Natural killer cell (primary cell): ENCODE data around the gene GSN. TPM values are rescaled to one million over a fixed set of nuclear protein-coding genes. Genes with fewer than 3 reads are reported as not detected.

Experiments used
- ATAC-seq, 3 donors: fragments of 150-1000 bp in 2 of 3; fragments of 200-7000 bp in 1 of 3; cut with Tn5 transposase; 1 replicate in 1 of 3; 2 replicates in 2 of 3; pipeline ENCODE4 v1.10.0; 2021; ENCODE audit warnings: mild to moderate bottlenecking in 2 of 3, moderate library complexity in 2 of 3
- DNase-seq, 2 donors: peaks; one replicate each; pipeline versions ENCODE4 v3.0.0 to v3.0.0-alpha.2; 2013 to 2021; ENCODE audit warnings: mixed read lengths in 1 of 2
- H3K27ac ChIP-seq: one replicate; pipeline ENCODE4 v1.5.1; 2013; ENCODE audit warnings: mild to moderate bottlenecking, low read length
- H3K27me3 ChIP-seq: one replicate; pipeline ENCODE4 v1.6.1; 2013; ENCODE audit warnings: low read length; ENCODE audit not compliant: control insufficient read depth, insufficient read depth
- H3K36me3 ChIP-seq: one replicate; pipeline ENCODE4 v1.6.1; 2013; ENCODE audit warnings: low read length; ENCODE audit not compliant: control insufficient read depth, insufficient read depth
- H3K4me1 ChIP-seq: one replicate; pipeline ENCODE4 v1.6.1; 2013; ENCODE audit warnings: low read length; ENCODE audit not compliant: control insufficient read depth, insufficient read depth
- H3K4me3 ChIP-seq: one replicate; pipeline ENCODE4 v1.5.1; 2013; ENCODE audit warnings: low read length
- H3K9me3 ChIP-seq: one replicate; pipeline ENCODE4 v1.6.1; 2013; ENCODE audit warnings: low read length; ENCODE audit not compliant: control insufficient read depth, insufficient read depth
- H3K27ac Mint-ChIP-seq, 2 donors: one replicate each; pipeline ENCODE4 v1.8.0; 2022; ENCODE audit warnings: mild to moderate bottlenecking in 2 of 2, mixed read lengths in 2 of 2, moderate library complexity in 1 of 2
- H3K27me3 Mint-ChIP-seq, 2 donors: one replicate each; pipeline ENCODE4 v1.8.0; 2022; ENCODE audit warnings: low read depth in 2 of 2, mixed read lengths in 2 of 2
- H3K36me3 Mint-ChIP-seq: one replicate; pipeline ENCODE4 v1.8.0; 2022; ENCODE audit warnings: mixed read lengths
- H3K4me1 Mint-ChIP-seq, 2 donors: one replicate each; pipeline ENCODE4 v1.8.0; 2022; ENCODE audit warnings: mixed read lengths in 2 of 2
- H3K4me3 Mint-ChIP-seq: one replicate; pipeline ENCODE4 v1.8.0; 2022; ENCODE audit warnings: mild to moderate bottlenecking, moderate library complexity, mixed read lengths
- H3K9me3 Mint-ChIP-seq, 2 donors: one replicate each; pipeline ENCODE4 v1.8.0; 2022; ENCODE audit warnings: mixed read lengths in 2 of 2
- CTCF ChIP-seq: fragments of 200-600 bp; IDR thresholded peaks from one replicate; pipeline ENCODE4 v1.8.0; 2022; ENCODE audit warnings: antibody characterized with exemption
- WGBS: methylation state at CpG from one replicate; pipeline ENCODE4 v1.1.7; 2013; ENCODE audit warnings: missing lambda C conversion rate; ENCODE audit not compliant: insufficient coverage; 5-methylcytosine and 5-hydroxymethylcytosine counted together
- intact Hi-C: fragments of 100-400 bp; cut with micrococcal nuclease; formaldehyde crosslinking; loops from one replicate; pipeline ENCODE4 v1.14.2; 2022
- total RNA-seq, 4 donors: library from RNA; stranded (reverse); fragments of 120-200 nt in 1 of 4; gene quantifications; one replicate each; pipeline versions ENCODE4 v1.2.3 to v1.2.4, GENCODE V29; 2013 to 2022

Gene GSN
- total RNA-seq, 3 donors from 2014 or later (not counting 1 experiment from before 2014, with no cell fraction given): 92.9 to 103 (median 103) TPM

- 97% methylated on average over 2 of the region's 3 CpGs for WGBS
- no peak overlapping the region for H3K27ac Mint-ChIP-seq
- no peaks in the 10 kb centered on the region for H3K9me3 Mint-ChIP-seq
- H3K4me3 Mint-ChIP-seq: no peak overlapping the region
- no peak for TF ChIP-seq CTCF
- Histone ChIP-seq H3K36me3 (no peaks in the 10 kb centered on the region), H3K4me1 (no peaks in the 10 kb centered on the region), H3K4me3 (no peak overlapping the region), H3K9me3 (no peaks in the 10 kb centered on the region), H3K27me3 (no peaks in the 10 kb centered on the region), H3K27ac (no peak overlapping the region)
- no peaks in the 10 kb centered on the region for H3K36me3 Mint-ChIP-seq
- no peaks in the 10 kb centered on the region for H3K4me1 Mint-ChIP-seq
- no peaks in the 10 kb centered on the region for H3K27me3 Mint-ChIP-seq
- ATAC-seq (no peak), DNase-seq (no peak)
- intact Hi-C loops: no loop called here
These were observed 30.0 kb upstream of the GSN start for GRCh38 chr9:121237916-121238315.

GRCh38 chr9:121239071-121239470 lies 28.9 kb upstream of the GSN start:
- Histone ChIP-seq H3K4me1 (no peaks in the 10 kb centered on the region), H3K9me3 (peaks cover 3% of the 10 kb centered on the region), H3K4me3 (no peak overlapping the region), H3K27me3 (no peaks in the 10 kb centered on the region), H3K27ac (no peak overlapping the region), H3K36me3 (no peaks in the 10 kb centered on the region)
- H3K4me1 Mint-ChIP-seq: no peaks in the 10 kb centered on the region
- H3K27me3 Mint-ChIP-seq: no peaks in the 10 kb centered on the region
- intact Hi-C loops: no loop called here
- WGBS: 94% methylated on average over 3 of the region's 3 CpGs
- peaks cover 4% of the 10 kb centered on the region for H3K36me3 Mint-ChIP-seq
- TF ChIP-seq CTCF: no peak
- no peak overlapping the region for H3K27ac Mint-ChIP-seq
- no peak for ATAC-seq
- H3K9me3 Mint-ChIP-seq: peaks cover 2% of the 10 kb centered on the region in 2 donors
- no peak for DNase-seq
- H3K4me3 Mint-ChIP-seq: no peak overlapping the region

GRCh38 chr9:121239851-121240250 lies 28.1 kb upstream of the GSN start:
- H3K27ac ChIP-seq: no peak overlapping the region
- no peaks in the 10 kb centered on the region for H3K36me3 ChIP-seq
- no peaks in the 10 kb centered on the region for H3K4me1 Mint-ChIP-seq
- ATAC-seq: no peak
- no peak overlapping the region for H3K4me3 Mint-ChIP-seq
- peaks cover 10% of the 10 kb centered on the region for H3K36me3 Mint-ChIP-seq
- H3K9me3 Mint-ChIP-seq: peaks cover 2 to 3% of the 10 kb centered on the region in 2 donors
- intact Hi-C loops: no loop called here
- H3K9me3 ChIP-seq: peaks cover 3% of the 10 kb centered on the region
- 95% methylated on average over 5 of the region's 5 CpGs for WGBS
- H3K4me3 ChIP-seq: no peak overlapping the region
- TF ChIP-seq CTCF: no peak
- H3K27ac Mint-ChIP-seq: no peak overlapping the region
- no peaks in the 10 kb centered on the region for H3K27me3 Mint-ChIP-seq
- DNase-seq: no peak
- H3K4me1 ChIP-seq: no peaks in the 10 kb centered on the region
- no peaks in the 10 kb centered on the region for H3K27me3 ChIP-seq

GRCh38 chr9:121240472-121241135 lies 27.4 kb upstream of the GSN start:
- H3K4me1 ChIP-seq: no peaks in the 10 kb centered on the region
- WGBS: 91% methylated on average over 6 of the region's 6 CpGs
- no peak overlapping the region for H3K4me3 ChIP-seq
- no peaks in the 10 kb centered on the region for H3K27me3 ChIP-seq
- no peak overlapping the region for H3K27ac Mint-ChIP-seq
- H3K36me3 Mint-ChIP-seq: peaks cover 10% of the 10 kb centered on the region
- no peaks in the 10 kb centered on the region for H3K36me3 ChIP-seq
- no peaks in the 10 kb centered on the region for H3K4me1 Mint-ChIP-seq
- intact Hi-C loops: no loop called here
- H3K27ac ChIP-seq: no peak overlapping the region
- ATAC-seq (no peak), DNase-seq (no peak)
- H3K4me3 Mint-ChIP-seq: no peak overlapping the region
- H3K9me3 Mint-ChIP-seq: peaks cover 2 to 3% of the 10 kb centered on the region in 2 donors
- TF ChIP-seq CTCF: no peak
- no peaks in the 10 kb centered on the region for H3K27me3 Mint-ChIP-seq
- H3K9me3 ChIP-seq: peaks cover 3% of the 10 kb centered on the region
